Hematopoietic multipotent progenitor cell treated with erythropoietin and hydrocortisone succinate and interleukin-3 and kit ligand, for 4 days (in vitro differentiated cells): ENCODE measurements around the gene CCDC47.
A peak's percentile ranks its signal among the peaks of the same experiment; 100 is the strongest.

Experiments used
- DNase-seq: peaks from one replicate; pipeline ENCODE4 v3.0.0-alpha.2; 2015

The CCDC47 gene

DNA sequence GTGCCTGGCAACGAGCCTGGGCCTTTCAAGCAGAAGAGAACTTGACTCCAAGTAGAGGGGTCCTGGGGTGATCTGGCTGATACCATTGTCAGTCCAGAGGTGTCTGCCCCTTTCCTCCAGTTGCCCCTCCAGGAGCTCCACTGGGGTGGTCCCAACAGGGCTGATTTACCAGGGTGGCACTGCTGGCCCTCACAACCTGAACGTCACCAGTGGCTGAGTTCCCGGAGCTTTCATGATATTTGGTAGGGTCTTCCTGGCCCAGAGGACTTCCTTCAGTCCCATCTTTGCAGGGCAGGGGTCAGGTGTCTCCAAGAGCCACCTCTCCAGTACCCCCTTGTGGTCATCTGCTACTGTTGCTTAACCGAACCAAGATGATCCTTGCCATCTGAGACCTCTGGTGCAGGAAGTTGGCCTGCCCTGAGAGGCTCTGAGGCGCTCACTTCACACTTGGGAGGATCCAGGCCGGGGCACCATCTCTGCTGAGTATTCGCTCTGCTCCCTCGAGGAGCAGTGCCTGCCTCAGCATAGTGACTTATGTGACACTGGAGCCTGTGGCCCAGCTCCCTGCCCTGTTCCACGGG lies 76.9 kb downstream of the CCDC47 start:
- peak; percentile 88 for DNase-seq

DNA sequence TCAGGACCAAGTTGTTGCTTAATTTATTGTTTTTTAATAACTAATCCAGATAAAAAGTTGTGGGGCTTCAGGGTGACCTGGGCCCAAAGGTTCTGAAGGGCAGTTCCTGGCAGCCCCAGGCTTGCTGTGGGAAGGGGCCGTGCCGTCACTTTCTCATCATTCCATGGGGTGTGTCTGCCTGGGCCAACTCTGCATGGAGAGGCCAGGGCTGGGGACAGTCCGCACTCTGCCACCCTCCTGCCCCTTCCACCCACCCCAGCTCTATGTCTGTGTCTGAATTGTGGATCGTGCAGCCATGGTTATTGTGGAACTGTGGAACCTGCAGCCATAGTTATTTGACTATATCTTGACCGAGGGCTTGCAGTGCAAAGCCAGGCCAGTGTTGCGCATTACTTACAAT lies 77.5 kb downstream of the CCDC47 start:
- DNase-seq: no peak
